Adipocyte (in vitro differentiated cells): ENCODE measurements around the gene PLEKHM3.

Source experiments
- DNase-seq: peaks from one replicate; pipeline ENCODE4 v3.0.0-alpha.2; 2015; ENCODE audit warnings: low read depth
- H3K27me3 ChIP-seq: replicated peaks from 2 replicates; pipeline ENCODE4 v1.7.0; 2013; ENCODE audit warnings: mild to moderate bottlenecking, low read length, moderate library complexity; ENCODE audit not compliant: control insufficient read depth, insufficient read depth
- H3K36me3 ChIP-seq: 2 replicates; pipeline ENCODE4 v1.7.0; 2013; ENCODE audit warnings: low read length, mild to moderate bottlenecking, moderate library complexity; ENCODE audit not compliant: control insufficient read depth, insufficient read depth, severe bottlenecking
- H3K4me1 ChIP-seq: 2 replicates; pipeline ENCODE4 v1.7.0; 2013; ENCODE audit warnings: mild to moderate bottlenecking, low read length, moderate library complexity; ENCODE audit not compliant: control insufficient read depth, insufficient read depth
- H3K4me3 ChIP-seq: 2 replicates; pipeline ENCODE4 v1.7.0; 2013; ENCODE audit warnings: mild to moderate bottlenecking, low read length, moderate library complexity
- H3K9ac ChIP-seq: 2 replicates; pipeline ENCODE4 v1.7.0; 2013; ENCODE audit warnings: mild to moderate bottlenecking, low read length, moderate library complexity
- H3K9me3 ChIP-seq: 2 replicates; pipeline ENCODE4 v1.7.0; 2013; ENCODE audit warnings: mild to moderate bottlenecking, low read length, moderate library complexity; ENCODE audit not compliant: control insufficient read depth

The PLEKHM3 gene

GRCh38 chr2:207876842-207877535, 148.3 kb downstream of the PLEKHM3 start:
- Histone ChIP-seq H3K9me3 (no peaks in the 10 kb centered on the region), H3K9ac (no peak overlapping the region), H3K36me3 (no peaks in the 10 kb centered on the region), H3K4me1 (peaks cover 58% of the 10 kb centered on the region), H3K4me3 (no peak overlapping the region), H3K27me3 (no peaks in the 10 kb centered on the region)
- DNase-seq, result peak; percentile 40

GRCh38 chr2:207875473-207876212, 149.7 kb downstream of the PLEKHM3 start:
- Histone ChIP-seq H3K4me3 (no peak overlapping the region), H3K4me1 (peaks cover 54% of the 10 kb centered on the region), H3K27me3 (no peaks in the 10 kb centered on the region), H3K9me3 (no peaks in the 10 kb centered on the region), H3K36me3 (no peaks in the 10 kb centered on the region), H3K9ac (no peak overlapping the region)
- DNase-seq, result no peak

GRCh38 chr2:207873794-207874193, 151.5 kb downstream of the PLEKHM3 start:
- Histone ChIP-seq H3K4me3 (no peak overlapping the region), H3K36me3 (no peaks in the 10 kb centered on the region), H3K9me3 (no peaks in the 10 kb centered on the region), H3K4me1 (peaks cover 59% of the 10 kb centered on the region), H3K9ac (no peak overlapping the region), H3K27me3 (no peaks in the 10 kb centered on the region)
- DNase-seq, result no peak

GRCh38 chr2:207871911-207872310, 153.4 kb downstream of the PLEKHM3 start:
- Histone ChIP-seq H3K9me3 (no peaks in the 10 kb centered on the region), H3K27me3 (no peaks in the 10 kb centered on the region), H3K36me3 (no peaks in the 10 kb centered on the region), H3K4me3 (no peak overlapping the region), H3K9ac (no peak overlapping the region), H3K4me1 (peaks cover 48% of the 10 kb centered on the region)
- DNase-seq, result no peak

- H3K9me3 ChIP-seq, result no peaks in the 10 kb centered on the region
- no peaks in the 10 kb centered on the region for H3K36me3 ChIP-seq
- no peaks in the 10 kb centered on the region for H3K27me3 ChIP-seq
- no peak overlapping the region for H3K9ac ChIP-seq
- peaks cover 46% of the 10 kb centered on the region for H3K4me1 ChIP-seq
- H3K4me3 ChIP-seq, result no peak overlapping the region
- DNase-seq, result no peak
These were observed 153.8 kb downstream of the PLEKHM3 start for GRCh38 chr2:207871506-207871905.

GRCh38 chr2:207870814-207871213, 154.5 kb downstream of the PLEKHM3 start:
- no peak overlapping the region for H3K9ac ChIP-seq
- peaks cover 39% of the 10 kb centered on the region for H3K4me1 ChIP-seq
- H3K4me3 ChIP-seq, result no peak overlapping the region

GRCh38 chr2:207869784-207870778, 155.2 kb downstream of the PLEKHM3 start:
- Histone ChIP-seq H3K4me3 (no peak overlapping the region), H3K9me3 (no peaks in the 10 kb centered on the region), H3K27me3 (no peaks in the 10 kb centered on the region), H3K4me1 (peaks cover 35% of the 10 kb centered on the region), H3K36me3 (no peaks in the 10 kb centered on the region), H3K9ac (peak overlapping the region; percentile 20)
- peak; percentile 57 for DNase-seq

More at GRCh38 chr2:207870814-207871213, 154.5 kb downstream of the PLEKHM3 start:
- DNase-seq, result no peak
- Histone ChIP-seq H3K9me3 (no peaks in the 10 kb centered on the region), H3K36me3 (no peaks in the 10 kb centered on the region), H3K27me3 (no peaks in the 10 kb centered on the region)

- Histone ChIP-seq H3K9ac (peak overlapping the region; percentile 20), H3K36me3 (no peaks in the 10 kb centered on the region), H3K4me3 (no peak overlapping the region), H3K9me3 (no peaks in the 10 kb centered on the region), H3K4me1 (peaks cover 35% of the 10 kb centered on the region), H3K27me3 (no peaks in the 10 kb centered on the region)
- no peak for DNase-seq
These were observed 156.3 kb downstream of the PLEKHM3 start for GRCh38 chr2:207868855-207869596.

- Histone ChIP-seq H3K4me1 (peaks cover 35% of the 10 kb centered on the region), H3K27me3 (no peaks in the 10 kb centered on the region)
These were observed 157.4 kb downstream of the PLEKHM3 start for GRCh38 chr2:207867905-207868304.

GRCh38 chr2:207867056-207867455, 158.3 kb downstream of the PLEKHM3 start:
- no peaks in the 10 kb centered on the region for H3K9me3 ChIP-seq
- no peak for DNase-seq
- H3K4me1 ChIP-seq, result peaks cover 35% of the 10 kb centered on the region
- H3K4me3 ChIP-seq, result no peak overlapping the region
- H3K27me3 ChIP-seq, result no peaks in the 10 kb centered on the region
- no peaks in the 10 kb centered on the region for H3K36me3 ChIP-seq
- H3K9ac ChIP-seq, result no peak overlapping the region

More at GRCh38 chr2:207867905-207868304, 157.4 kb downstream of the PLEKHM3 start:
- no peaks in the 10 kb centered on the region for H3K9me3 ChIP-seq
- no peak for DNase-seq
- H3K9ac ChIP-seq, result no peak overlapping the region
- H3K4me3 ChIP-seq, result no peak overlapping the region
- no peaks in the 10 kb centered on the region for H3K36me3 ChIP-seq
